HG02759 (cell line): ENCODE results near the gene LCMT1.
A peak's percentile ranks its signal among the peaks of the same experiment; 100 is the strongest.
"Not testable (repeated sequence)": the region's sequence is repeated elsewhere in the genome, so short reads cannot be mapped to it uniquely, and the experiment has no call there.

Experiments used
- ATAC-seq: cut with Tn5 transposase; IDR thresholded peaks from one replicate; pipeline ENCODE4 v1.9.1; 2021; ENCODE audit warnings: mild to moderate bottlenecking, moderate library complexity; ENCODE audit not compliant: unreplicated experiment

Gene LCMT1

GRCh38 chr16:25094596-25094995 lies 16.9 kb upstream of the LCMT1 start:
- no peak for ATAC-seq

- ATAC-seq, result no peak
Measured at GRCh38 chr16:25095636-25096035, 15.9 kb upstream of the LCMT1 start.

GRCh38 chr16:25097276-25097975 lies 14.1 kb upstream of the LCMT1 start:
- no peak for ATAC-seq

GRCh38 chr16:25100511-25100910 lies 11.0 kb upstream of the LCMT1 start:
- no peak for ATAC-seq

GRCh38 chr16:25106567-25107465 lies 4.7 kb upstream of the LCMT1 start:
- peak; percentile 51 for ATAC-seq

- ATAC-seq, result no peak
Measured at GRCh38 chr16:25107466-25107792, 4.1 kb upstream of the LCMT1 start.

- no peak for ATAC-seq
Measured at GRCh38 chr16:25108054-25108453, 3.5 kb upstream of the LCMT1 start.

- no peak for ATAC-seq
Measured at GRCh38 chr16:25109643-25110042, 1.9 kb upstream of the LCMT1 start.

GRCh38 chr16:25110387-25110947 lies 1.1 kb upstream of the LCMT1 start:
- ATAC-seq, result no peak

- ATAC-seq, result no peak
Measured at GRCh38 chr16:25114121-25114520, 2.6 kb downstream of the LCMT1 start.

GRCh38 chr16:25118851-25119578 lies 7.5 kb downstream of the LCMT1 start:
- no peak for ATAC-seq

- ATAC-seq, result no peak
Measured at GRCh38 chr16:25121824-25122600, 10.5 kb downstream of the LCMT1 start.

GRCh38 chr16:25124503-25124902 lies 13.0 kb downstream of the LCMT1 start:
- ATAC-seq, result no peak

GRCh38 chr16:25126086-25126666 lies 14.6 kb downstream of the LCMT1 start:
- ATAC-seq, result not testable (repeated sequence)

GRCh38 chr16:25126820-25127232 lies 15.3 kb downstream of the LCMT1 start:
- ATAC-seq, result no peak

- not testable (repeated sequence) for ATAC-seq
Measured at GRCh38 chr16:25132751-25133150, 21.2 kb downstream of the LCMT1 start.

GRCh38 chr16:25134166-25134700 lies 22.7 kb downstream of the LCMT1 start:
- no peak for ATAC-seq

GRCh38 chr16:25135254-25135878 lies 23.8 kb downstream of the LCMT1 start:
- no peak for ATAC-seq

- ATAC-seq, result no peak
Measured at GRCh38 chr16:25138130-25138529, 26.6 kb downstream of the LCMT1 start.
